SK-N-MC (cell line): Measurements from ENCODE around the gene SPTB.

ENCODE experiments used
- DNase-seq: peaks from one replicate; pipeline ENCODE4 v3.0.0-alpha.2; 2011; ENCODE audit warnings: low read depth, low spot score
- H3K27ac ChIP-seq: fragments of 200-600 bp; sonication (generic); 2 replicates; pipeline ENCODE4 v1.5.1; 2016; ENCODE audit warnings: mixed run types
- H3K36me3 ChIP-seq: fragments of 200-600 bp; sonication (generic); 2 replicates; pipeline ENCODE4 v1.6.1; 2017; ENCODE audit warnings: antibody characterized with exemption, low read length, mixed read lengths; ENCODE audit not compliant: insufficient read depth
- H3K4me3 ChIP-seq: fragments of 200-600 bp; sonication (generic); 2 replicates; pipeline ENCODE4 v1.5.1; 2016
- H3K9ac ChIP-seq: fragments of 200-600 bp; sonication (generic); 2 replicates; pipeline ENCODE4 v1.8.0; 2017; ENCODE audit warnings: mixed run types, mixed read lengths; ENCODE audit not compliant: insufficient read length
- H3K9me3 ChIP-seq: fragments of 200-600 bp; sonication (generic); 2 replicates; pipeline ENCODE4 v1.6.1; 2017; ENCODE audit warnings: low read depth, mild to moderate bottlenecking, antibody characterized with exemption, low read length, moderate library complexity, mixed read lengths
- EZH2 ChIP-seq: fragments of 200-600 bp; sonication (generic); IDR thresholded peaks from one replicate; pipeline ENCODE4 v1.6.1; 2017; ENCODE audit warnings: antibody characterized with exemption
- FOXP2 ChIP-seq: optimal IDR thresholded peaks from 2 replicates; pipeline ENCODE3; 2011; ENCODE audit warnings: mild to moderate bottlenecking, moderate library complexity; ENCODE audit not compliant: insufficient read depth; ENCODE audit errors: extremely low read length, control extremely low read depth
- POLR2AphosphoS5 ChIP-seq: IDR thresholded peaks from 2 replicates; pipeline ENCODE4 v1.6.1; 2012; ENCODE audit warnings: mild to moderate bottlenecking, low read depth, low read length, borderline replicate concordance

Gene SPTB

DNA sequence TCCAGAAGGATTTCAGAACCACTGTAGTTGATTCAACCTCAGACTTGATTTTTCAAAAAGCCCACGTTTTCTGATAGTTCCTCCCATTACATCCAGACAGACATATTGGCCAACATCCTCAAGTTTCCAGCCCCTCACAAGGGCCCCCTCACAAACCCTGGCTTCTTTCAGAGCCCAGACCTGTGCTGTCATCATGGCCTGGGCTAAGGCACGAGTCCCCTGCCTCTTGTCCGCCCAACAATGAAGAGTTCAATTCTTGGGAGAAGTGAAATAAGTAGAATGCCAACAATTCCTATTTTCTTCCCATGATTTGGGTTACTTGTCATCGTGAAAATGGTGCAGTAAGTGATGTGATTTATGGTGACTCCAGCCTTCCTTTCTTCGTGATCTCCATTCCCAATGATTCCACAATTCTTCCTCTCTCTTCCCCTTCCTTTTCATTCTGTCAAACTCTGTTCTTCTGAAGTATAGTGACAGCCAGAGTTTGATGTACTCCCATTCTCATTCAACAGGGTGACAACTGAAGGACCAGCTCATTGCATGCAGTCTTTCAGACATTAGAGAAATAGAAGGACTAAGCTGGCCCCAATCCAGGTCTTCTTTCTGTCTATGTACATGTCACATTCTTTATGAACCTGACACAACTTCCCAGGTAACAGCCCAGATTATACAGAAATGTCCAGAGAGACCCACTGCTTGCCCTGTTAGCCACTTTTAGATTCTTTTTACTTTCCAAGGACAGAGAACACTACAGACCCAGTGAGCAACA lies 29.2 kb downstream of the SPTB start:
- Histone ChIP-seq H3K9me3 (no peaks in the 10 kb centered on the region), H3K4me3 (no peak overlapping the region), H3K36me3 (no peaks in the 10 kb centered on the region), H3K9ac (no peak overlapping the region), H3K27ac (no peak overlapping the region)
- TF ChIP-seq FOXP2 (no peak), EZH2 (no peak), POLR2AphosphoS5 (no peak)
- DNase-seq, result no peak

DNA sequence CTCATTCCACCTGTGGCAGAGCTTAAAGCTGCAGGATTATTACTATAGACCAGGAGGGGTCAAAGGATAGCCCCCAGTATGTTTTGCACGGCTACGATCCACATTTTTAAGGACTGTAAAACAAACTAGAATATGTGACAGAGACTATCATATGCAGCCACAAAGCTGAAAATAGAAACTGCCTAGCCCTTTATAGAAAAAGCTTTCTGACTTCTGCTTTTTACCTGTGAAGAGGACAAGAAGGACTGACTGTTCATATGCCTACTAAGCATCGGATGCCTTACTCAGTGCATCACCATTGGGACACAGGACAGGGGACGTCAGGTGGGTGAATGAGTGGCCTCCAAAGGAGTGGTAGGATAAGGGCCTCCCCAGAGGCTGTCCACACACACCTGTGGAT lies 29.8 kb downstream of the SPTB start:
- no peak for DNase-seq
- no peak overlapping the region for H3K4me3 ChIP-seq
- H3K36me3 ChIP-seq, result no peaks in the 10 kb centered on the region
- H3K27ac ChIP-seq, result no peak overlapping the region
- H3K9me3 ChIP-seq, result no peaks in the 10 kb centered on the region
- TF ChIP-seq FOXP2, result no peak
- TF ChIP-seq EZH2, result no peak
- TF ChIP-seq POLR2AphosphoS5, result no peak
- no peak overlapping the region for H3K9ac ChIP-seq

DNA sequence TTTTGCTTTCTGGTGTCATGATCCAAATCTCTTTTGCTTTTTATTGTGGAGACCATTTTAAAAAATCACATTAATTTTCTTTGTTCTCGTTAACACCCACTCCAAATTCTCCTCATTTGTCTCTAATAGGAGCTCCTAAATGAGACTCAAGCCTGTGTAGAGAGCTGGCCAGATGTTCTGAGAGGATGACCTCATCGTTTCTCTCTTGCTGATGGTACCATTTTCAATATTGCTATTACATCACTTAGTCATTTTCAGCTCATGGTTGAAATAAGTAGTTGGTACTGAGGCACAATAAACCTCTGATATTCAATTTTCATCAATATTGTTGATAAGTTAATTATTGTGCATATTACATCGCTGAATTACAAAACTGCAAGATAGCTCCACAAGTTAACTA lies 31.5 kb downstream of the SPTB start:
- no peak for TF ChIP-seq FOXP2
- no peak for TF ChIP-seq POLR2AphosphoS5
- no peak for TF ChIP-seq EZH2
- H3K9ac ChIP-seq, result no peak overlapping the region
- H3K9me3 ChIP-seq, result no peaks in the 10 kb centered on the region
- H3K36me3 ChIP-seq, result no peaks in the 10 kb centered on the region
- DNase-seq, result no peak
- H3K4me3 ChIP-seq, result no peak overlapping the region
- H3K27ac ChIP-seq, result no peak overlapping the region

DNA sequence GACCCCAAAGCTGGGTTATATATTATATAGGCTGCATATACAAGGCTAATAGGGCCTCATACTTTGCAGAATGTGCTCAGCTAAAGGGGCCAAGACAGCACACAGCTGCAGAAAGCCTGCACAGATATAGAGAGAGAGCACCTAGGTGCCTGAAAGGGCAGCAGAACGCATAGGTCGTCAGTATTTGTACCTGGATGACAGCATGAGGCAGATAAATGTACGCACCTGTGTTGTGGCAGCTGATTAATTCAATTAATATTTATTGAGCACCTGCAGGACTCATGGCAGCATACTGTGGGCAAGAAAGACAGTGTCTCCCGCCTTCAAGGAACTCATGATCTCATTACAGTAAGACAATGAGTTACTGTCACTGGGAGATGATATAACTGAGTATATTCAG lies 33.4 kb downstream of the SPTB start:
- Histone ChIP-seq H3K27ac (no peak overlapping the region), H3K4me3 (no peak overlapping the region)
- no peak for DNase-seq

DNA sequence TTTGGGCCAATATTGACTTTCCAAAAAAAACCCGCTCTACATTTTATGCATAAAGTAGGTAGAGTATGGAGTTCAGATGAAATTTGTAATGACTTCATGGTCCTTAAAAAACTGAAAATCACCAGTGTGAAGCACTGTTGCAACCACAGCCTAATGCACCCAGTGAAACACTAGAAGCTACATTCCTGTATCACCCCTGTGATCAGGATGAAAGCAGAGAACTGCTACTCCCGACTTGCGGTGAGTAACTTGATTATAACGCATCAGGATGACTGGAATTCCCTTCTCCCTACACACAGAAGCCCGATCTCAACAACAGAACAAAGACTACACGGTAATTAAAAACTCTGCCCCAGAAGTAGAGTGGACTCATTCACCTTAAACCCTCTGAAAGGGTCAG lies 33.8 kb downstream of the SPTB start:
- no peaks in the 10 kb centered on the region for H3K9me3 ChIP-seq
- no peaks in the 10 kb centered on the region for H3K36me3 ChIP-seq
- no peak overlapping the region for H3K4me3 ChIP-seq
- no peak for TF ChIP-seq EZH2
- no peak for TF ChIP-seq FOXP2
- no peak for TF ChIP-seq POLR2AphosphoS5
- H3K27ac ChIP-seq, result no peak overlapping the region
- no peak for DNase-seq
- no peak overlapping the region for H3K9ac ChIP-seq

More for the DNA sequence above, 33.4 kb downstream of the SPTB start:
- Histone ChIP-seq H3K36me3 (no peaks in the 10 kb centered on the region), H3K9me3 (no peaks in the 10 kb centered on the region), H3K9ac (no peak overlapping the region)
- no peak for TF ChIP-seq EZH2
- TF ChIP-seq FOXP2, result no peak
- TF ChIP-seq POLR2AphosphoS5, result no peak

DNA sequence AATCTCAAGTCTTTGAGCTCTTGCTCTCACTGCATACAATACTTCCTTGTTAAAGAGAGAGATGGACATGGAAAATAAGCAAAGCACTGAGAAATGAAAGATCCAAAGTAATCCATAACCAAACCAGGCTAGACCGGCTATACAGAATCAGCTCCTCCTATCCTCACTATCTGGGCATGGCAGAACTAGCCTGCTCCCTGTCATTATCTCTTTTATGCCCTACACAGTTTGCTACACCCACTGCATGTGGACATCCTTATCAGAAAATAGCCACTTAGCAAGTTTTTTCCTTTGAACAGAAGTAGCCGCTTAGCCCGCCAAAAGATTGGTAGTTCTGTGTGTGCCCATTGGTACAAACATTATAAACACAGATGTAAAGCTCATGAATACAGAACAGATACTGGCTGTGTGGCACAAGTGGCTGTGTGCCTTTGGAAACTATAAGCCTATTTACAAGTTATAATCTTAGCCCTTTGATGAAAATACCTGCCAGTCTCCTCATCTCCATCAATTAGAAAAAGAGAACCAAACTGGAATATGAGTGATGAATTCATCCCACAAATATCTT lies 34.7 kb downstream of the SPTB start:
- no peak for TF ChIP-seq POLR2AphosphoS5
- no peak for TF ChIP-seq FOXP2
- no peak for TF ChIP-seq EZH2
- no peak for DNase-seq
- H3K9me3 ChIP-seq, result no peaks in the 10 kb centered on the region

DNA sequence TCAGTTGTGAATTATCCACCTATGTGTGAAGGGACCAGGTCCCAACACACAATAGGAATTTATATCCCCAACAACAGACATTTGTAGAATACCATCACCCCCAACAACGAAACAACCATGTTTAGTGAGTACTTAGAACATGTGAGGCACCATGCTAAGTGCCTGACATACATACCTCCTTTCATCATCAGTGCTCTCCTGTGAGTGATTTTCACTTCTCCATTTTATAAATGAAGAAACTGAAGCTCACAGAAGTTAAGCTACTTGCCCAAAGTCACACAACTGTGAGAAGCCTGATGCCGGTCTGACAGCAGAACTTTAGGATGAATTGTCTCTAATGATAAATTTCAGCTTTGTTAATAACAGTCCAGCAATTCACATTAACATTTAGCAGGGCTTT lies 35.4 kb downstream of the SPTB start:
- no peak overlapping the region for H3K9ac ChIP-seq
- H3K27ac ChIP-seq, result no peak overlapping the region
- no peak for TF ChIP-seq EZH2
- TF ChIP-seq POLR2AphosphoS5, result no peak
- no peak overlapping the region for H3K4me3 ChIP-seq
- no peaks in the 10 kb centered on the region for H3K36me3 ChIP-seq
- DNase-seq, result no peak
- no peaks in the 10 kb centered on the region for H3K9me3 ChIP-seq

More for the DNA sequence above, 34.7 kb downstream of the SPTB start:
- Histone ChIP-seq H3K9ac (no peak overlapping the region), H3K4me3 (no peak overlapping the region), H3K27ac (no peak overlapping the region), H3K36me3 (no peaks in the 10 kb centered on the region)

DNA sequence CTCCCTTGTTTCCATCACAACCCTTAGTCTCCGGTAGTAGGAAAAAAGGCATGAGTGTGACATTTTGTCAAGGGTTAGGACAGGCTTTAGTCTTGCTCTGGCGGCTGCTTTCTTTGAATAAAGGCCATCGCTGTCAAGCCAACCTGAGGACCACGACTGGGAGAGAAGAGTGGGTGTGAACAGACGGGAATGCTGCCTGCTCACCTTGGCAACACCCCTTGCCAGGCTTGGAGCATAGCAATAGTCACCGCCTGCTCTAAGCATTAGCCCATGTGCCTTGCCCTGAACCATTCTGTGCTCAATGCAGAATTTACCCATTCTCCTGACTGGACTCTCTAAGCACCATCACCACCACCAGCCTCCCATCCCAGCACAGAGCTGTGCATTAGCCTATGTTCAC lies 36.2 kb downstream of the SPTB start:
- no peak overlapping the region for H3K4me3 ChIP-seq
- H3K27ac ChIP-seq, result no peak overlapping the region
- H3K36me3 ChIP-seq, result no peaks in the 10 kb centered on the region
- TF ChIP-seq EZH2 (no peak), FOXP2 (no peak)
- no peak overlapping the region for H3K9ac ChIP-seq
- no peak for DNase-seq
- no peaks in the 10 kb centered on the region for H3K9me3 ChIP-seq
